Lower lobe of right lung (tissue), 2 donors: ENCODE measurements around the gene TENT4B. TPM values are rescaled to one million over a fixed set of nuclear protein-coding genes. Genes with fewer than 3 reads are reported as not detected.

Source experiments
- ATAC-seq, 2 donors: fragments of 200-7000 bp; cut with Tn5 transposase; one replicate each; pipeline ENCODE4 v1.9.1; 2020 to 2022; ENCODE audit warnings: mild to moderate bottlenecking in 2 of 2, moderate library complexity in 2 of 2
- DNase-seq: peaks from one replicate; pipeline ENCODE4 v3.0.0-alpha.2; 2020
- H3K27ac ChIP-seq: fragments of 200-600 bp; one replicate; pipeline ENCODE4 v1.8.0; 2022
- H3K27me3 ChIP-seq: fragments of 200-600 bp; one replicate; pipeline ENCODE4 v1.8.0; 2022; ENCODE audit warnings: low read depth
- H3K36me3 ChIP-seq: fragments of 200-600 bp; one replicate; pipeline ENCODE4 v1.8.0; 2022; ENCODE audit warnings: mild to moderate bottlenecking
- H3K4me1 ChIP-seq: fragments of 200-600 bp; one replicate; pipeline ENCODE4 v1.8.0; 2022
- H3K4me3 ChIP-seq: fragments of 200-600 bp; one replicate; pipeline ENCODE4 v1.8.0; 2022; ENCODE audit warnings: mild to moderate bottlenecking
- H3K9me3 ChIP-seq: fragments of 200-600 bp; one replicate; pipeline ENCODE4 v1.8.0; 2022
- CTCF ChIP-seq: fragments of 200-600 bp; IDR thresholded peaks from one replicate; pipeline ENCODE4 v1.8.0; 2022; ENCODE audit warnings: antibody characterized with exemption, mild to moderate bottlenecking
- intact Hi-C: fragments of 100-400 bp; cut with DNase I; formaldehyde crosslinking; loops from one replicate; pipeline ENCODE4 v1.11.0; 2022
- total RNA-seq: library from RNA; stranded (reverse); fragmentation: NEBNext Ultra II Directional; extraction: Animal tissue kit (Norgen Biotek cat#: 25700); gene quantifications from one replicate; pipeline ENCODE4 v1.2.1, GENCODE V29; 2021
- donor health status: DM: no; HTN: yes; CAD: no; lungs with severe emphysema.

TENT4B gene
- total RNA-seq, 1 donor from 2014 or later: 12.8 TPM

- TF ChIP-seq CTCF: no peak
- H3K27ac ChIP-seq: peak overlapping the region; percentile 61
- H3K27me3 ChIP-seq: no peaks in the 10 kb centered on the region
- intact Hi-C loops: loop anchor here (10.0 kb wide), 1 partner anchor 179 kb away; the partner anchor contains the start of gene CNEP1R1
- H3K36me3 ChIP-seq: no peaks in the 10 kb centered on the region
- ATAC-seq (no peak), DNase-seq (no peak)
- H3K4me1 ChIP-seq: peaks cover 70% of the 10 kb centered on the region
- no peaks in the 10 kb centered on the region for H3K9me3 ChIP-seq
- H3K4me3 ChIP-seq: no peak overlapping the region
Observed at GRCh38 chr16:50203681-50204080, 50.6 kb downstream of the TENT4B start.

DNA sequence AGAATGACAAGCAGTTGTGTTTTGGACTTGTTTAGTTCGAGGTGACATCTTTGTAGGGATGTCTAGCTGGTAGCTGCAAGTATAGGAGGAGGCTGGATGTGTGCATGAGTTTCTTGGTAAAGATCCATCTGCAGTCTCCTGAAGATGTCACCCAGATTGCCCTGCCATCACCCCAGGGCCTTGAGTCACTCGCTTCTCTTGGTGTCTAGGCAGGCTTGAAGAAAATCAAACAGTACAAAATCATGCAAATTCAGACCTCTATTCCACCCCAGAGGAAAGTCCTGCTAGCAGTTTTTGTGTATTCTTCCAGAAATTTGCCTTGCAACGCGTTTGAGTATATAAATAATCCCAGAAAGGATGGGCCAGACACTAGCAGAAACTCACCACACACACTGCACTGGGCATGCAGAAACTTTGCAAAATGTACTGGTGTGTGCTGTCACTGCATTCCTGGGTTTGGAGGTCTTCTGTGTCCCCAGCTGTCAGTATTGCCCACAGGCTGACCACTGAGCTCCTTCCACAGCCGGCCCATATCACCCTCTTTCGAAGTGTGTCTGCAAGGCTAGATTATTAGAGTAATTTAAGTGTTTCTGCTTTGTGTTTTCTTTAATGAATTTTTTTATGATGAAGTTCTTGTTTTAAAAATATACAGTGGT lies 51.5 kb downstream of the TENT4B start:
- ATAC-seq: no peak
- H3K4me1 ChIP-seq: peaks cover 70% of the 10 kb centered on the region

GRCh38 chr16:50207652-50208051 lies 54.5 kb downstream of the TENT4B start:
- Histone ChIP-seq H3K36me3 (peaks cover 11% of the 10 kb centered on the region), H3K27me3 (no peaks in the 10 kb centered on the region), H3K4me1 (peaks cover 72% of the 10 kb centered on the region), H3K27ac (no peak overlapping the region), H3K4me3 (no peak overlapping the region), H3K9me3 (no peaks in the 10 kb centered on the region)
- intact Hi-C loops: loop anchor here (10.0 kb wide), 1 partner anchor 183 kb away; the partner anchor contains the start of gene CNEP1R1
- no peak for TF ChIP-seq CTCF
- peak in 1 of 2 donors; percentile 46 for ATAC-seq
- no peak for DNase-seq

More for the DNA sequence above, 51.5 kb downstream of the TENT4B start:
- H3K4me3 ChIP-seq: no peak overlapping the region
- no peaks in the 10 kb centered on the region for H3K27me3 ChIP-seq
- H3K27ac ChIP-seq: peak overlapping the region; percentile 61
- H3K36me3 ChIP-seq: no peaks in the 10 kb centered on the region
- no peak for DNase-seq
- no peaks in the 10 kb centered on the region for H3K9me3 ChIP-seq
- intact Hi-C loops: loop anchor here (10.0 kb wide), 1 partner anchor 180 kb away; the partner anchor contains the start of gene CNEP1R1
- TF ChIP-seq CTCF: no peak

GRCh38 chr16:50208460-50208931 lies 55.4 kb downstream of the TENT4B start:
- peaks cover 18% of the 10 kb centered on the region for H3K36me3 ChIP-seq
- intact Hi-C loops: loop anchor here (10.0 kb wide), 1 partner anchor 184 kb away; the partner anchor contains the start of gene CNEP1R1
- peaks cover 63% of the 10 kb centered on the region for H3K4me1 ChIP-seq
- H3K27ac ChIP-seq: no peak overlapping the region
- ATAC-seq (no peak), DNase-seq (no peak)
- H3K9me3 ChIP-seq: no peaks in the 10 kb centered on the region
- no peak for TF ChIP-seq CTCF
- H3K4me3 ChIP-seq: no peak overlapping the region
- no peaks in the 10 kb centered on the region for H3K27me3 ChIP-seq

GRCh38 chr16:50209546-50210265 lies 56.6 kb downstream of the TENT4B start:
- ATAC-seq (peak; percentile 31 to 66), DNase-seq (no peak)
- TF ChIP-seq CTCF: no peak
- Histone ChIP-seq H3K4me3 (no peak overlapping the region), H3K36me3 (peaks cover 22% of the 10 kb centered on the region), H3K27me3 (no peaks in the 10 kb centered on the region), H3K27ac (peak overlapping the region; percentile 27), H3K4me1 (peaks cover 51% of the 10 kb centered on the region), H3K9me3 (no peaks in the 10 kb centered on the region)
- intact Hi-C loops: loop anchor here (10.0 kb wide), 1 partner anchor 185 kb away; the partner anchor contains the start of gene CNEP1R1
